ENCODE measurements around the gene ZNF32.
"Not testable (repeated sequence)": the region's sequence is repeated elsewhere in the genome, so short reads cannot be mapped to it uniquely, and the experiment has no call there.

The ZNF32 gene

GRCh38 chr10:43628956-43629355 lies 19.7 kb downstream of the ZNF32 start:
- no peak for DNase-seq (ENCODE audit: low read depth in 2 of 2)

GRCh38 chr10:43627942-43628341 lies 20.7 kb downstream of the ZNF32 start:
- no peak for DNase-seq (ENCODE audit: low read depth in 2 of 2)

GRCh38 chr10:43623351-43623750 lies 25.3 kb downstream of the ZNF32 start:
- DNase-seq (ENCODE audit: low read depth in 2 of 2) = no peak

- DNase-seq (ENCODE audit: low read depth in 2 of 2) = no peak
These were observed 26.6 kb downstream of the ZNF32 start for GRCh38 chr10:43622038-43622437.

GRCh38 chr10:43619368-43619767 lies 29.3 kb downstream of the ZNF32 start:
- DNase-seq (ENCODE audit: low read depth in 2 of 2) = no peak

GRCh38 chr10:43616697-43617370 lies 31.8 kb downstream of the ZNF32 start:
- DNase-seq (ENCODE audit: low read depth in 2 of 2) = no peak

- peak in 1 of 2 experiments; percentile 29 for DNase-seq (ENCODE audit: low read depth in 2 of 2)
These were observed 38.0 kb downstream of the ZNF32 start for GRCh38 chr10:43610636-43611035.

- no peak for DNase-seq (ENCODE audit: low read depth in 2 of 2)
These were observed 41.5 kb downstream of the ZNF32 start for GRCh38 chr10:43607199-43607573.

- DNase-seq (ENCODE audit: low read depth in 2 of 2) = peak; percentile 34 to 39
These were observed 42.1 kb downstream of the ZNF32 start, which contains the start of gene ZNF485 for GRCh38 chr10:43606323-43607198. TSS of gene ZNF485 (plus strand) at chr10:43606438. CDS start at chr10:43607051, 613 bp downstream.

GRCh38 chr10:43605850-43606322 lies 42.8 kb downstream of the ZNF32 start:
- DNase-seq (ENCODE audit: low read depth in 2 of 2) = no peak

- not testable (repeated sequence) for DNase-seq (ENCODE audit: low read depth in 2 of 2)
These were observed 47.1 kb downstream of the ZNF32 start for GRCh38 chr10:43601576-43601975.

GRCh38 chr10:43599333-43599732 lies 49.3 kb downstream of the ZNF32 start:
- no peak for DNase-seq (ENCODE audit: low read depth in 2 of 2)

GRCh38 chr10:43598446-43598845 lies 50.2 kb downstream of the ZNF32 start:
- DNase-seq (ENCODE audit: low read depth in 2 of 2) = peak in 1 of 2 experiments; percentile 29

- DNase-seq (ENCODE audit: low read depth in 2 of 2) = no peak
These were observed 52.1 kb downstream of the ZNF32 start for GRCh38 chr10:43596546-43596945.

GRCh38 chr10:43595739-43596298 lies 52.9 kb downstream of the ZNF32 start:
- no peak for DNase-seq (ENCODE audit: low read depth in 2 of 2)

- no peak for DNase-seq (ENCODE audit: low read depth in 2 of 2)
These were observed 53.6 kb downstream of the ZNF32 start for GRCh38 chr10:43594944-43595589.
